SH-SY5Y (cell line): ENCODE results near the gene CREB3L2.

Source experiments
- GATA2 ChIP-seq: IDR thresholded peaks from 2 replicates; pipeline ENCODE4 v1.6.1; 2011; ENCODE audit warnings: mild to moderate bottlenecking, low read depth, low read length
- GATA3 ChIP-seq: IDR thresholded peaks from 2 replicates; pipeline ENCODE4 v1.6.1; 2011; ENCODE audit warnings: low read depth, mild to moderate bottlenecking, low read length, moderate library complexity

The CREB3L2 gene

GRCh38 chr7:137975768-137976167, 26.1 kb downstream of the CREB3L2 start:
- TF ChIP-seq GATA2: no peak
- TF ChIP-seq GATA3: no peak

DNA sequence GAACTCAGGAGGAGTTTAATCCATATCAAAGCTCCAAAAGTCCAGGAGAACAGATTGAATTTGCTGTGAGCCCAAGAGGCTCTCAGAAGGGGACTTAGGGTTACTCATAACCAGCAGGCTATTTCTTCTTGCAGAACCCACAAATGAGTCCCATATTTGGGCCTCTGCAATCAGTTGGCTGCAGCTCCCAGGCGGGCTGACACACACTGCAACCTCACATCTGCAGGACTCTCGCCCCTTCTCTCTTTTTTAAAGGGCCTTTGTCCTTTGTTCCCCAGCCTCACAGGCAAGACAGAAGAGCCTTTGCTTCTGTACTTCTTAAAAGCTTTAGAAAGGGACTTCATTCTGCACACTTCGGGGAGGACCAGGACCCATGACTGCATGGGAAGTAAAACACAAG, 26.7 kb downstream of the CREB3L2 start:
- no peak for TF ChIP-seq GATA3
- TF ChIP-seq GATA2: no peak

GRCh38 chr7:137974766-137975165, 27.1 kb downstream of the CREB3L2 start:
- TF ChIP-seq GATA2 (no peak), GATA3 (no peak)

DNA sequence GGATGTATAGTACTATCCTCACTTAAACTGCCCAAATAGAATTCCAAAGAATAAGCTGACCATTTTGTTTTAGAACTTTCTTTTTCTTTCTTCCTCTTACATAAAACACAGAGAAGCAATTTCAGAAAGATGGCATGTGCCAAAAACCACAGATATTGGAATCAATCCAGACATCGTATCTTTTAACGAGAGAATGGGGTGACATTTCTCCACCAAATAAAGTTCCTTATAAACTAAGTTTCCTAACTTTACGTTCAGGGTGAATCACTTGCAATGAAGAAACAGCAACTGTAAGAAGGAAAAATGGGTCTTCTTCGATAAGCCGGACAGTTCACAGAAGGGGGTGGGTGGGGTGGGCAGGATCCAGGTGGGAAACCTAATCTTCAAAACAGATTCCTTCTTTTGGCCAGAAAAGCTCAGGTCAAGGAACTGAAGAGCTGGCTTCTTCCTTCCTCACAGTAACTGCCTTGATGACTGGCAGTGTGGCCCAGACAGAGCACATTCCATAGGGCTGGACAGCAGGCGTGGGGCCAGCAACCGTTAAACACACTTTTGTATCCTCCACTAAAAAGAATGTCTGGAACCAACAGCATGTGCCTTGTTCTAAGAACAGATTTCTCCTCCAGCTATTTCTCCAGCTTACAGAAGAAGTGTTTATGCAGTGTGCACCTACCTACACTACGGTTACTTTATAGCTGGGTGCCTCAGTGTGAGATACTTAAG, 31.5 kb downstream of the CREB3L2 start:
- TF ChIP-seq GATA2: no peak
- TF ChIP-seq GATA3: no peak

DNA sequence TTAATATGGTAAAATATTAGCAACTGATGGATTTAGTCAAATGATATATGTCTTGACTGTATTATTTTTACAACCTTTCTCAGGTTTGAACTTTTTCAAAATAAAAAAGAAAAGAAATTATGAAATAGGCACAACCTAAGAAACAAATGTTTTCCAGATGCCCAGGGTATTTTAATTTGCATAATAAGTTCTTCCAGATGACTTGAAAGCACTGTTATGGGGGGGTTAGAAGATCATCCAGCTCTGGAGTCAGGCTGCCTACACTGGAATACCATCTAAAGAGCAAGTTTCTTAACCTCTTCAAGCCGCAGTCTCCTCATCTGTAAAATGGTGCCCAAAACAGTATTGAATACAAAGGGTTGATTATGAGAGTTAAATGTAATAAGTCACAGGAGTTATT, 32.1 kb downstream of the CREB3L2 start:
- TF ChIP-seq GATA2 (no peak), GATA3 (no peak)

DNA sequence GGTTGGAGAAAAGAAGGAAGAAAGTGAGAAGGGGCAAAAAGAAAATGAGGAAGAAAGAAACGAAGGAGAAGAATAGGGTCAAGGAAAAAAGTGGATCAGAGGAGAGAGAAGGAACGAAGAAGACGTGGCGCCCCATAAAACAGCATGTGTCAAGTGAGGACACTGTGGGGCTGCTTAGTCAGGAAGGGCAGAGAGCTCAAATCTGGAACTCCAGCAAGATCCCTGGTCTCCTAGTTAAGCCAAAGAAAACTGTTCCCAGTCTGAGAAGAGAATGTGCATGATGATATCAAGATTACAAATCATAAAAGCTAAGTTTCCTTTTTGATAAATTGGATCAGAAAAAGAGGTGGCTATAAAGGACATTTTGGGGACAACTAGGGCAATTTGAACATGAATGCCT, 33.0 kb downstream of the CREB3L2 start:
- no peak for TF ChIP-seq GATA2
- no peak for TF ChIP-seq GATA3

DNA sequence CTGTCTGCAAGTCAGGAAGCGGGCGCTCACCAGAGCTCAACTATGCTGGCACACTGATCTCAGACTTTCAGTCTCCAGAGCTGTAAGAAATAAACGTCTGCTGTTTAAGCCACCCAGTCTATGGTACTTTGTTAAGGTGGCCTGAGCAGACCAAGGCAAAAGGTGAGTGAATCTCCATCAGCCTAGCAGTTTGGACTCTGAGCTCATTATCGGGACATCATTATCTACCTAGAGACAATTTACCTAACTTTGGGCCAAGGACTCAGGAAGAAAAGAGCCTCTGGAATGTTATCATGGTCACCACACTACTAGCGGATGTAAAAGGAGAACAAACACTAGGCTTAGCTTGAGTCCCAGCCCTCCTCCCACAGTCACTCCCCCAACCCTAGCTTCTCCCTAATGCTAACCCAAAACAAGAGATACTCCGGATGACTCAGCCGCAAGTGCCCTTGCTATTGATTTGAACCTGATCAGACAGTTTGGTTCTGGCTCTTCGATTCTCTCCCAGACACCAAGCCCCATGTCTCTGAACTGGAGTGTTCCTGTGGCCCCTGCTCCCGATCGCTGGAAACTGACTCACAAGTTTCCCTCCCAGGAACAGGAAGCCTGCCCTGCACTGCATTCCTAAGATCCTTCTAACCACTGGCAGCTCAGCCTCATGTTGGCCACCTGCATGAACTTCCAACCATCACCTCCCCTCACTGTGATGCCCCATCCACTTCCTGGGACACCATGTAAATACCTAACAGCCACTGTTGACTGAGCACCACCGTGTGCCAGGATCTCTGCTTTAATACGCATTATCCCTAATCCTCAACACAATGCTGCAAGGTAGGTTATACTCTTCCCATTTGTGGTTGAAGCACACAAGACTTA, 34.5 kb downstream of the CREB3L2 start:
- TF ChIP-seq GATA3 (no peak), GATA2 (no peak)

- no peak for TF ChIP-seq GATA2
- no peak for TF ChIP-seq GATA3
Measured at GRCh38 chr7:137966641-137967142, 35.2 kb downstream of the CREB3L2 start.

GRCh38 chr7:137965942-137966640, 35.8 kb downstream of the CREB3L2 start:
- TF ChIP-seq GATA2 (no peak), GATA3 (no peak)

DNA sequence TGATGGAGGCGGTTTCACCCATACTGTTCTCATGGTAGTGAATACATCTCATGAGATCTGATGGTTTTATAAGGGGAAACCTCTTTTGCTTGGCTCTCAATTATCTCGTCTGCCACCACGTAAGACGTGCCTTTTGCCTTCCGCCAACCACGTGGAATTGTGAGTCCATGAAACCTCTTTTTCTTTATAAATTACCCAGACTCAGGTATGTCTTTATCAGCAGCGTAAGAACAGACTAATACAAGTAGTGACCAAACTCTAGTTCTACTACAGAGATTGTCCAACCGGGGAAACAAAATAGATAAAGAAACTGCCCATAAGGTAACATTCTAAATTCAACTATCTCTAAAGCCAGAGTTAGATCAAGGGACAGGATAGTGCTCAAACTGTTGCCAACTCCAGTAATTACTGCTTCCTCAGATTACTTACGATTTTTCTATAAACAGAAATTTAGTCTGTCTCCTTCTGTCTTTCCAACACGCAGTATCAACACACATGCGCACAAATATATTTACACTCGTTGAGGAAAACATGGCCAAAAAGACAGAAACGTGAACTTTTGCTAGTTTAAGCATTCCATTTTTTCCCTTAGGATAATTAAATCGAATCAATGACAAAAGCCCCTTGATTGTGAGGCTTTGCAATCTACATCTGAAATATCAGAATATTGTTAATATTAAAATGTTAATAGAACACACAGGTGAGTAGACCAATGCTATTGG, 36.9 kb downstream of the CREB3L2 start:
- no peak for TF ChIP-seq GATA3

- TF ChIP-seq GATA2 (peak; percentile 72), GATA3 (no peak)
Measured at GRCh38 chr7:137962875-137963507, 38.9 kb downstream of the CREB3L2 start.

GRCh38 chr7:137962491-137962874, 39.4 kb downstream of the CREB3L2 start:
- TF ChIP-seq GATA2: no peak
- no peak for TF ChIP-seq GATA3
